Measurements from ENCODE around the gene PIGX.

The PIGX gene
- total RNA-seq, result 8.4 to 48.5 (median 32.5) reads per million in 18 experiments

GRCh38 chr3:196711838-196712513, at the start of gene PIGX, which contains the start of gene CEP19:
Gene PIGX (plus strand): TSS chr3:196712377.
Gene CEP19 (minus strand): TSS chr3:196712250. CDS start chr3:196708657, 3,593 bp downstream.
- DNase-seq, result peak; percentile 84 to 94

- no peak for DNase-seq
Measured at GRCh38 chr3:196662711-196663571, 49.2 kb upstream of the PIGX start.

- peak; percentile 26 to 32 for DNase-seq
Measured at GRCh38 chr3:196666001-196666867, 45.9 kb upstream of the PIGX start.

GRCh38 chr3:196667056-196667825, 44.9 kb upstream of the PIGX start:
- no peak for DNase-seq

- peak; percentile 65 to 75 for DNase-seq
Measured at GRCh38 chr3:196670339-196670738, 41.8 kb upstream of the PIGX start.

GRCh38 chr3:196673632-196674031, 38.5 kb upstream of the PIGX start:
- no peak for DNase-seq

GRCh38 chr3:196677353-196677752, 34.8 kb upstream of the PIGX start:
- peak; percentile 66 to 71 for DNase-seq

GRCh38 chr3:196677931-196678330, 34.2 kb upstream of the PIGX start:
- DNase-seq, result peak; percentile 33 to 61

GRCh38 chr3:196684548-196685407, 27.4 kb upstream of the PIGX start:
- peak; percentile 93 to 96 for DNase-seq

GRCh38 chr3:196686436-196686835, 25.7 kb upstream of the PIGX start:
- no peak for DNase-seq

- DNase-seq, result peak; percentile 98 to 99
Measured at GRCh38 chr3:196688349-196688748, 23.8 kb upstream of the PIGX start.

GRCh38 chr3:196689941-196690660, 22.1 kb upstream of the PIGX start:
- DNase-seq, result peak; percentile 73 to 81

GRCh38 chr3:196691386-196691785, 20.8 kb upstream of the PIGX start:
- peak; percentile 49 to 55 for DNase-seq

GRCh38 chr3:196694202-196694638, 18.0 kb upstream of the PIGX start:
- peak; percentile 45 to 67 for DNase-seq

- DNase-seq, result peak; percentile 18 to 30
Measured at GRCh38 chr3:196694941-196695848, 17.0 kb upstream of the PIGX start.

GRCh38 chr3:196695849-196696226, 16.3 kb upstream of the PIGX start:
- no peak for DNase-seq

- no peak for DNase-seq
Measured at GRCh38 chr3:196697270-196697669, 14.9 kb upstream of the PIGX start.

GRCh38 chr3:196699749-196700148, 12.4 kb upstream of the PIGX start:
- DNase-seq, result no peak

- no peak for DNase-seq
Measured at GRCh38 chr3:196700801-196701200, 11.4 kb upstream of the PIGX start.

Data from inflammatory macrophage (primary cell).